Activated T-cell treated with anti-CD3 and anti-CD28 coated beads, Interleukin-2, amount 50 U/mL, for 1 hour (primary cell): Measurements from ENCODE around the gene ARHGAP10.
"Not testable (repeated sequence)": the region's sequence is repeated elsewhere in the genome, so short reads cannot be mapped to it uniquely, and the experiment has no call there.

ENCODE experiments used
- DNase-seq: peaks from one replicate; pipeline ENCODE4 v3.0.0-alpha.2; 2020

Gene ARHGAP10

DNA sequence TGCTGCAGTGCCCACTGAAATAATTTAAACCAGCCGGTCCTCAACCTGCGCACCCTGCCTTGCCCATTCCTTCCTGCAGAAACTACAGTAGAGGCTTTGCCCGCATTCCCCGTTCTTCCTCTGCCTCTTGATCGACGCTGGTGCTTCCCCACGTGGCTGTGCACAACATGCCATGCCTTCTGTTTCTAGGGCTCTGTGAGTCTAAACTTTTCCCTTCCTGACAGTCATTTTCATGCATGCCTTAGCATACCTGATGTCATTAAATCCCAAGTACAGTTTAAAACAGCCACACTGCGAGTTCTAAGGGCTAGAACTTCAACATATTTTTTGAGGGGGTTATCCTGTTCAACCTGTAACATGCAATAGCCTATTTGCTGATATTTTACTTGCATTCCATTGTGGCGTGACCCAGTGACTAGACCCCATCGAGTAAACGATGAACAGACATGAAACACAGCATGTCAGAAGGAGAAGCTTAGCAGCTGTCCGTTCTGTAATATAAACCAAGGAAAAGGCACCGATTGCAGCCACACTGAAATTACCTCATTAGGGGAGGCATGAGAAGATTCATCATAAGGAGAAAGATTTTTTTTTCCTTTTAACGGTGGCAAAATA is 232.5 kb downstream of the ARHGAP10 start:
- DNase-seq, result no peak

DNA sequence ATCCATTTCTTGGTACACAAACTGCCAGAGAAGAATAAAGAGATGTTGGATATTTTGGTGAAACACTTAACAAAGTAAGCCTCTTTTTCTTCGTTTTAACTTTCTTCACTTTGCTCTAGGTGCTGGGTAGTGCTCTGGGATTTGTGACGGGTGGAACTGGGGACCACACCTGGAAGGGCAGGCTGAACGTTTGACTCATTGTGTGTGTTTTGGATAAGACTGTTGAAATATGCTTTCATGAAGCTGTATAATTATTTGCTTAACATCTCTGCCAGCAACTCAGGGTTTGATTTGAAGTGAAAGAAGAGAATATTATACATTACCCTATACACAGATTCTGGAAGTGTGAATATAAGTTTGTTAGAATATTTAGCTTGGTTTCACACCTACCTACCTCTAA is 233.2 kb downstream of the ARHGAP10 start:
- no peak for DNase-seq

DNA sequence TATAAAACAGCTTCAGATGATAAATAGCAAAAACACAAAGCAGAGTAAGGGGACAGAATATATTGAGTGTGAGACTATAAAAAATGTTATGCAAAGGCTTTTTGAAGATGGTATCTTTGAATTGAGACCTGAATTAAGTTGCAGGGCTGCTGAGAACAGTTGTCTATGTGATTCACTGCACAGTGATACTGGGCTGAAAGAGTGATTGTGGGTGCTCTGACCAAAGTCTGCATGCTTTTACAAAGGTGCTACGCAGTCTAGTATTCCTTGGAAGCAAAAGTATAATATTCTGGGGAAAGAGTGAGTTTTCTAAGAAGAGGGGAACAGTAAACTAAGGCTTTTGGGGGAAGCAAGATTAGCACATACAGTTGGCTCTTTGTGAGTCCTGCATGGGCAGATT is 234.0 kb downstream of the ARHGAP10 start:
- DNase-seq, result no peak

DNA sequence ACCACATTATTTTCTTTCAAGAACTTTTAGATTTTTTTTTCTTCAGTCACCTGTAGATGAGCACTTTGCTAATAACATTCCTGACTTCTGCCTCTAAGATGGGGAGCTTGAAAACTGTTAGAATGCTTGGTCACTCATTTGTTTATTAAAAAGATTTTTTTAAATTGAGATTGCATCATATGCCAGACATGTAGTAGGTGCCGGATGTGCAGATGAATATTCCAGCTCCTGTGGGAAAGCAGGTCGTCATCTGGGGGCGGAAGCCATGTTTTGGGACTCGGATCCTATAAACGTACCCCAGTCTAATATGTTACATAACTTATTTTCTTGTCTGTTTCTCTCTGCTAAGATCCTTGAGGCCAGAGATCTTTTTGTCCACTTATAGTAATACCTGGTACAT is 236.8 kb downstream of the ARHGAP10 start:
- no peak for DNase-seq

DNA sequence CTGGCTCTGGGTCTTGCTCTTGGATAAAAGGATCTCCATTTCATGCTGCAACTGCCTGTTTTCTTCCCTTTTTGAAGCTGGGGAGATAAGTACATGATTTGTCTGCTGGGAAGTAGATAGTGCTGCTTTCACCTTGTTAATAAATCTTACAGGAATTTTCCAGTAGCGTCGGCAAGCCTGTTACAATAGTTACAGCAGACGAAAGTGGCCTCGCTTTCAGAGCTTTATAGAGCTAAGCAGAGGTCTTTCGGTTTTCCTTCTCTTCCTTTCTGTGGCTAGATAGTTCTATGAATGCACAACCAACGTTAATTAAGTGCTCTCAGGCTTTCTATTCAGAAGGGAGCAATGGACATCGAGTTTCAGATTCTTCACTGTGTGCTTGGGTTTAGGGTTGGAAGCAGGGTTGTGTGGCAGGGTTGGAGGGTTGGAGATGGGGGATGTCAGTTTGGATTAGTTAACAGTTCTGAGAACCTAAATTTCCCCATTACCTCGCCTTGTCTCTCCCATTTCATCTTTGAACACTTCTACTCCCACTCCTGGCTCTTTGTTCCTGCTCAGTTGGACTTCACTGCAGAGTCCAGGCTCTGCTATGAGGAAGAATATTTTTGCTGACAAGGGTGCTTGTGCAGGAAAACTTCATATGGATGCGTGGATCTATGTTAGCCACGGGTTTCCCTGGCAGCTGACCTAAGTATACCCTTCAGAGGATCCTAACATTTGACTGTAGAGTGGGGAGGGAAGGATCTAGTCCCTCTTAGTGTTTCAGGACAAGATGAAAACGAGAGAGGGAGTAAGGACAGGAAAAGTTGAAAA is 237.9 kb downstream of the ARHGAP10 start:
- DNase-seq, result no peak

DNA sequence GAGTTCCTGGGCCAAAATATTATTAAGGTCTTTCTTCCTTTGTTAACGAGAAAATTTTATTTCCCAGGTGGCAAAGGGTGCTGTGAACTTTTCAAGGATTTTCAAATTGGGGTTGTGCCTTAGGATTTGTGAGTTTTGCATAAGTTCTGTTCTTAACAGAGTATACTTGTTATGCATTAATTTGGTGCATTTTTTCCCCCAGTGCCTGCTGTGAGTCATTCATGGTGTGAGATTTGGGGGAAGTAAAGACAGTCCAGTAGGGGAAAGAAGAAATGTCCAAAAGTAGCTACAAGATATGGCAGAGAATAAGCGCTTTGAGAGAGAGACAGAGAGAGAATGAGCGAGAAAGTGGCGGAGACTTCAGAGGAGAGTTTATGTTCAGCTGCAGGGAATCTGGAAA is 239.2 kb downstream of the ARHGAP10 start:
- DNase-seq, result no peak

DNA sequence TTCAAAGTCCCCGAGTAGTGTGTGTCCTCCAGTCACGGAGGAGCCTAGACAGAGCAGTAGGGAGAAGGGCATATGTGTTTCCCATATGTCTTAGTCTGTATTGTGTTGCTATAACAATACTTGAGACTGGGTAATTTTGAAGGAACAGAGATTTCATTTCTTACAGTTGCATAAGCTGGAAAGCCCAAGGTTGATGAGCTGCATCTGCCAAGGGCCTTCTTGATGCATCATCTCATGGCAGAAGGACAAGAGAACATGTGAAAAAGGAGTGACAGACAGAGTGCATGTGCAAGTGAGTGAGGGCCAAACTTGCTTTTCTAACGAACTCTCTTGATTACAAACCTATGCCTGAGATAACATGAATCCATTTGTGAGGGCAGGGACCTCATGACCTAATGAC is 243.4 kb downstream of the ARHGAP10 start:
- DNase-seq, result no peak

DNA sequence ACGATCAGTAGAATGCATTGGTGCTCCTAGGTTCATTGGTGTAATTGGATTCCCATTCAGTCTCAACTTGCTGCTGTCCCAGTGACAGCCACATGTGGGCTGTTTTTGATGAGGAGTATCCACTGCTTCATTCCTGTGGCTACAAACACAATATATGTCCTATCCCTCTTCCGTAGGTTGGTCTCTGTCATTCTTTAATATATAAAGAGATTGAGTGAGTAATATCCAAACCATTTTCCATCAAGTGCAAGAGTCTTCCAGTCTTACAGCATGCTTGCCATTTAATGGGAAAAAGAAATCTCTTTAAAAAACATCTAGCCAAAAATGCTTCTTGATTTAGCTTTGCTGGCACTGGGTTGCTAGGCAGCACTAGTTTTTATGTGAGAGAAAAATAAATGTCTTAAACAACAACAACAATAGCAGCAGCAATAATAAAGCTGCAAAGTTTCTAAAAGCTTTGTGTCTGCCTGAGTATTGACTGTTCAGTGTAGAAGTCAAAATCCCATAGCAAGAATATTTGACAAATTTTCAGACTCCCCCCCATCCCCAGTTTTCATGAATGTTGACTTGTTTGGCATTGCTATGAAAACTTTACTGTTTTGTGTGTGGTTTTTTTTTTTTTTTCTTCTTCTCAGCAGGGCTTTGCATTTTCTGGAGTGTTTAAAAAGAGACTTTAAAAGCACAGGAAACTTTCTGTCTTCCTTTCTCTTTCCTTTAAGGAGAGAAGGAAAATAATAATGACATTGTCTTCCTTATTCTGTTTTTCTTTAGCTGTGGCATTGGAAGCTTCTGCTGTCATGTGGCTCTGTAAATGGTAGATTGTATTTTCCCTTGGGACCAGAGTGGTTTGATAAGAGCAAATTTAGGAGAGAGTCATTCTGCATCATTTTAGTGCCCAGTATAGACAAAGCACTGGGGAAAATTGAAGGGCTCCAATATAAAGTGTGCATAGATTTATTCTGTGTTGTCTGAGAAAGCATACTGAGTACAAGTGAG is 244.3 kb downstream of the ARHGAP10 start:
- DNase-seq, result no peak

DNA sequence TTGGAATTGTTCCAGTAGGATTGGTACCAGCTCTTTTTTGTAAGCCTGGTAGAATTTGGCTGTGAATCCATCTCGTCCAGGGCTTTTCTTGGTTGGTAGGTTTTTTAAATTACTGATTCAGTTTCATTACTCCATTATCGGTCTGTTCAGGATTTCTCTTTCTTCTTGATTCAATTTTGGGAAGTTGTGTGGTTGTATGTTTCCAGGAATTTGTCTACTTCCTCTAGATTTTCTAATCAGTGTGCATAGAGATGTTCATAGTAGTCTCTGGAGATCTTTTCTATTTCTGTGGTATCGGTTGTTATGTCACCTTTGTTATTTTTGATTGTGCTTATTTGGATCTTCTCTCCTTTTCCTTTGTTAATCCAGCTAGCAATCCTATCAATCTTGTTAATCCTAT is 248.7 kb downstream of the ARHGAP10 start:
- no peak for DNase-seq

DNA sequence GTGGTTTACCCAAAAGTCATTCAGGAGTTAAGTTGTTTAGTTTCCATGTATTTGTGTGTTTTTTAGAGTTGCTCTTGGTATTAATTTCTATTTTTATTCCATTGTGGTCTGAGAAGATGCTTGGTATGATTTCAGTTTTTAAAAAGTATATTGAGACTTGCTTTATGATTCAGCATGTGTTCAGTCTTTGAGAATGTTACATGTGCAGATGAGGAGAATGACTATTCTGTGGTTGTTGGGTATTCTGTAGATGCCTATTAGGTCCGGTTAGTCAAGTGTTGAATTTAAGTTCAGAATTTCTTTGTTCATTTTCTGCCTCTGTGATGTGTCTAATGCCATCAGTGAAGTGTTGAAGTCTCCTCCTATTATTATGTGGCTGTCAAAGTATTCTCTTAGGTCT is 249.4 kb downstream of the ARHGAP10 start:
- DNase-seq, result no peak

DNA sequence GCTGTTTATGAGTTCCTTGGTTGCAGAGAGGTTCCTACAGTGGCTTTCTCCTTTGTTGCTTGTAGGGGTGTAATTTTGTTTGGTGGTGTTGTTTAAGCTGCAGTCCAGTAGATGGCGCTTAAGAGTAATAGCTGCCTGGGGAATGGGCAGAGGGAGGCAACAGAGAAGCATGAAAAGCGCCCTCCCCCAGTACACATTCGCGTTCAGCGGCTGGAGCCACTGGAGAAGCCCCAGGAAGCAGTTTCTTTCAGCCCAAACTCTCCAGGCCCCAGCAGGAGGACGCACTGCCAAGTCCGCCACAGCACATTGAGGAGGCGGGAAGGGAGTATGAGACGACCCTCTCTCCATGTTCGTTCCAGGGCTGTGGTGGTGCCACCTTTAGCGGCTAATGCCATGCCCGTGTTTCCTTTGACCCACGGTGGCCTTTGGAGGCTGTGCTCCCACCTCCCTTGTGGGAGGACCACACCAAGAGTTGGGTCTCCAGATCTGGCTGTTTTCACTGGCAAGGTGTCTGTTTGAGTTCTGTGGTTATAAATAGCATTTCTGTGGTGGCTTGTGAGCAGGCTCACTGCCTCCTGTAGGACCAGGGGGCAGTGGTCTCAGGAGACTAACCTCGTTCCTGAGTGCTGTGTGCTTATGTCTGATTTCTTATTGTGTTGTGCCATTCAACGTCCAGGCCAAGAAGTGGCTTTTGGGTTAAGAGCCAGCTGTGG is 252.3 kb downstream of the ARHGAP10 start:
- no peak for DNase-seq

DNA sequence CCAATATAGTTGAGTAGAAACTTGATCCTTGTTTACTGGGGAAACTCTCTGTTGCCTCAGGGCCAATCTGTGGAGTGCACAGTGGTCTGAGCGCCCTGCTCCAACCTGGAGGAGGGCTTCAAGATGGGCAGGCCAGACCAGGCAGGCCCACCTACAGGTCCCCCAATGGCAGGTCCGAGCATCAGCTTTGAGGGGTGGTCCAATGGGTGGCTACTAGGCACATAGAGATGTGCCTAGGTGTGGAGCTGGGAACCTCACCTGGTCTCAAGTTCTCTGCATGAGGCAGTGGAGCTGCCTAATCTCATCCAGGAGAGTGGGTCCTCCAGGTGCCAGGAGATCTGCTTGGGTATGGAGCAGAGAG is 252.9 kb downstream of the ARHGAP10 start:
- no peak for DNase-seq

DNA sequence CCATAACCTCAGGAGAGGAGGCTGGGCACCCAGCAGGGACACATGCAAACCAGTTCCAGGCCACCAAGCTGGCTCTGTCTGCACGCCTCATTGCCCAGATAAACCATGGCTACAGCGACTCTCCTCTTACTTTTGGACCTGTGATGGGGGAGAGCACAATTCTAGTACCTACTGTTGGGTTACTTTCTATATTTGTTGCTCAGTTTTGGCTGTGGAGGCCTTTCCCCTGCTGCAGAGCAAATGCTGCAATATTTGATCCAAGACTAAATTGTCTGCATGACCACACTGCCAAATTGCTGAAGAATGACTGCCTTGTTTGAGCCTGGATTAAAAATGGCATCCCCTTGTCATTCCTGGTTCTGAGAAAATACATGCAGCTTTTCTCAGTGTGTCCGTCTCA is 253.5 kb downstream of the ARHGAP10 start:
- DNase-seq, result no peak

DNA sequence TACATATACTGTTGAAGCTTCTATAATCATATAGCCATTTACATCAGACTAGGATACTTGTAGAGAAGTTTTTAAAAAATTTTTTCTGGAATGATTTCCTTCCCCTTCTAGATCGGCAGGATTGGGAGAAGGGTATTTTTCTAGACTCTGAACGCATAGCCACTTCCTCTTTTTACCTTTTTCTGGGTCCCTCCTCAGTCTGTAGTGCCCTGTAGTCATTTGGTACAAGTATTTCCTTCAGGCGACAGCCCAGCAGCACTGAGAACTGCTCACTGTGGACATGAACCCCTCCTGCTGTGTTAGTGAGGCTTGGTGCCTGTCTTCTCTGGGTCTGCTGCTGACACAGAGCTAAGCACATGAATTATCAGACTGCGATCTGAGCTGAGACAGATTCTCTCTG is 255.4 kb downstream of the ARHGAP10 start:
- DNase-seq, result no peak

DNA sequence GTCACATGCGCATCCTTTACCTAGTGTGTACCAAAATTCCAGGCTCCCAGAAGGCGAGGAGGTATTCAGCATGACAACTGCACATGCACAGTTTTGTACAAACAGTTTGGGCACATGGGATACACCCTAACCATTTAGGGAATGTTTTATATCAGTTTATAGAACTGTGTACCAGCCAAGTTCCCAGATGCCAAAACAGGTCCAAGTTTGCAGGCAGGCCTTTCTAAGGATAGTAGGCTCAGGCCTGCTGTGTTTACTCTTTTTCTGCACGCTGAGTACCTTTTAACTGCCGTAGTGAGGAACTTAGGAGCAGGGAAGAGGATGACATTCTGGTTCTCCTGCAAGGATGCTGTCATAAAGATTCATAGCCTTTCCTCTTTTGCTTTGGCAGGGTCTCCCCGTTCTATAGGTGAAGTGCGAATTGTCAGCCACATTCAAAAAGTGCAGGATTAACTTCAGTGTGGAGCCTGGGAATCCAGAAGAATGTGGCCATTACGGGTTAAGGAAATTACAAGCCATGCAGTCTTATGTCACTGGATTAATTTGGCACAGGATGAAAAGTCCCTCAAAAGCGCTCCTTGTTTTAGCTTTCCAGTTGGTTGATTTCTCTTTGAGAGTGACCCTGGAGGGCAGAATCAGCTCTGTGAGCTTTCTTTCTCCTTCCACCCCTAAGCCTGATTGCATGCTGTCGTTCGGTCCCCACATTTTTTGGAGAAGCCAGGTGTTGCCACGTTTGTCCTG is 259.8 kb downstream of the ARHGAP10 start:
- no peak for DNase-seq

DNA sequence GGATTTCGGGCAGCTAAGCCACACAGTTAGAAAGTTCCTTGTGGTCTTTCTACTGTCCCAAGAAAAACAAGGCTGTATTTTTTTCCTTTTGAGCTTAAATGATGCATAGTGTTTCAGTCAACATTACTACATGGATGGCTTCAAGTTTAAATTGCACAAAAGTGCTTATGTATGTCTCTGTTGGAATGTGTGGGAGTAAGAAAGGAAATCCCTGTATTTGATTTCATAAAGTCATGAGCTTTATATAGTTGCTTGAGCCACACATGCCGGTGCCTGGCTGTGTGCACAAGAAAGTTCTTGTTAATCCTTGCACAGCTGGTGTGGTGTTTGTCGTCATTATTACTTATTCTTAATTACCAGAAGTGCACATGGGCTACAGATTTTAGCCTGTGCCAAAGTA is 262.2 kb downstream of the ARHGAP10 start:
- no peak for DNase-seq

DNA sequence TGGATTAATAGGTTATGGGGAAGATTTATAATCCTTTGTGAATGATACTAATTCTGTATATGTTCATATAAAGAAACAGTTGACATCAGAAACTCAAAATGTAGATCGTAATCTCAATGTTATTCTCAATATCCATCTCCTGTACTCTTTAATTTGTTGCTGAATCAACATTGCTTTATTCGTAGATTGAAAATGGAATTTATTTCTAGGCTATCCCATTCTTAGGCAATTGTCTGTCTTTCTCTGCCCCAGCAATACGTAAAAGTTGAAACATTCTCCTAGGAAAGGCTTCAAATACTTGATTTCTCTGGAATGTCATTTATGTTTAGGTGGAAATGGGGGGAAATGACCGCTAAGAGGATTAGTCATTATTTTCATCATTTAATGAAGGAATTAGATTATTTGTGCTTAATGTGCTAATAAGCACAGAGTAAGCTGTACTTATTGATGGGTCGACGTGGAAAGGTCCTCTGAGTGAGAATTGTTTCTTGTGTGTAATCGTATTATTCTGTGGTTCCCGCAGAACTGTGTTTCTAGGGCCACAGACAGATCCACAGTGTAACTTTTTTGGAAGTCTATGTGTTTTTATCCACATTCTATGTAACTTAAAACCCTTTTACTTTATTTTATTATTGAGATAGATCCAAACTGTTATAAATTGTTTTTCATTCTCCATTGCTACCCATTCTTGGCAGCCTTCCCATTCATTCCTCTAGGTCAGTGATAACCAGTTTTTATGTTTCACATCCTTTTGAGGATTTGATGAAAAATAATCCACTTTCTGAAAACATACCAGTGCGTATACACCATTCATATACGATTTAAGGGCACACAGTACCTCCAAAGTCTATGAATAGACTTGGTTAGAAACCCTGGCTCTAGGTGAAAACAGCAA is 262.9 kb downstream of the ARHGAP10 start:
- no peak for DNase-seq

DNA sequence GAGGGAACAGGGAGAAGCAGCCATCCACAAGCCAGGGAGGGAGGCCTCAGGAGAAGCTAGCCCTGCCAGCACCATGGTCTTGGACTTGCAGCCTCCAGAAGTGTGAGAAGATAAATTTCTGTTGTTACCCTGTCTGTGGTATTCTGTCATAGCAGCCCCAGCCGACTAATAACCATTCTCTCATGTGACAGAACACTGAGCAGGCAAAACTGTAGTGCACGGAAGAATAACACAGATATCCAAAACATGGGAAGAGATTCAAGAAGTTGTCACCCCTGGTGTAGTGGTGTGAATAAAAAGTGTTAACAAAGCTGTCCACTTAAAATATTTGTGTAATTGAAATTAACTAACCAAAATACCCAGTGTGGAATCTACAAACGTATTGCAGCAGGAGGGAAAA is 265.0 kb downstream of the ARHGAP10 start:
- DNase-seq, result no peak

DNA sequence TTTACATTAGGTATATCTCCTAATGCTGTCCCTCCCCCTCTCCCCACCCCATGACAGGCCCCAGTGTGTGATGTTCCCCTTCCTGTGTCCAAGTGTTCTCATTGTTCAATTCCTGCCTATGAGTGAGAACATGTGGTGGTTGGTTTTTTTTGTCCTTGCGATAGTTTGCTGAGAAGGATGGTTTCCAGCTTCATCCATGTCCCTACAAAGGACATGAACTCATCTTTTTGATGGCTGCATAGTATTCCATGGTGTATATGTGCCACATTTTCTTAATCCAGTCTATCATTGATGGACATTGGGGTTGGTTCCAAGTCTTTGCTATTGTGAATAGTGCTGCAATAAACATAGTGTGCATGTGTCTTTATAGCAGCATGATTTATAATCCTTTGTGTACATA is 268.1 kb downstream of the ARHGAP10 start:
- DNase-seq, result not testable (repeated sequence)

DNA sequence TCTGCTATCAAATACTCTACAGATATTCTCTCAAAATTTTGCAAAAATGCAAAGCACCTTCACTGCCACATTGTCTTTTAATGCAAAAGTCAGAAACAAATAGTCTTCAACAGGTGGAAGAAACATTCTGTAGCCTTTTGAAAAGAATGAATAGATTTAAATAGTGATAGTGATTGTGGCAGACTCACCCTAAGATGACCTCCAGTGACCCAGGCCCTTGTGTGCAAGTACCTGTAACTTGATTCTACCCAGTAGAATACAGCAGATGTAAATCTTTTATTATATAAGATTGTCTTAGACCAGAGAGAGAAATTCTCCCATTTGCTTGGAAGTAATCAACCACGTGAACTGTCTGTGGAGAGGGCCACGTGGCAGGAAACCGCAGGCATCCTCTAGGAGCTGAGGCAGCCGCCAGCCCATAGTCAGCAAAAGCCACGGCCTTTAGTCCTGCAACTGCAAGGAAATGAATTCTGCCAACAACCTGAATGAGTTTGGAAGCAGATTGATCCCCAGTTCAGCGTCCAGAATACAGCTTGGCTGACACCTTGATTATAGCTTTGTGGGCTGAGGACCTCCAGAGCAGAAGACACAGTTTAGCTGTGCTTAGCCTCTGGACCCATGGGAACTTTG is 272.5 kb downstream of the ARHGAP10 start:
- no peak for DNase-seq

DNA sequence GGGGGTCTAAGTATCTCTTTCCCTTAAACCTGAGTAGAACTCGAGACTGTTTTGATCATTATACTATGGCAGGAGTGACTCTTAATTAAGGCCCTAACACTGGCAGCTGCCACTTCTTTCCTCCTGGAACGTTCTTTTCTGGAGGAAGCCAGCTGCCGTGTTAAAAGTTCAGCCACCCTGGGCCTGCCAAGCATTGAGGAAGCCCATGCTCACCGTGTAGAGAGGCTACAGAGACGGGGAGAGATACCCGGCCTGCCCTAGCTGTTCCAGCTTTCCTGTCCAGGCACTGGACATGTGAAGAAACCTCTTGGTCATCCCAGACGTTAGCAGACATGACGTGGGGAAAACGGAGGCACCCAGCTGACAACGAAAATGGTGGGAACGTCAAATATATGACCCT is 274.1 kb downstream of the ARHGAP10 start:
- no peak for DNase-seq
